H9 (cell line): Measurements from ENCODE around the gene UPB1. TPM values are rescaled to one million over a fixed set of nuclear protein-coding genes. Genes with fewer than 3 reads are reported as not detected.

Experiments
- DNase-seq: peaks from one replicate; pipeline ENCODE4 v3.0.0-alpha.2; 2017
- H2AFZ ChIP-seq: one replicate; pipeline ENCODE4 v1.6.1; 2013; ENCODE audit warnings: mild to moderate bottlenecking, low read length, control low read depth, moderate library complexity
- H2AK5ac ChIP-seq: 2 replicates; pipeline ENCODE4 v1.6.1; 2013; ENCODE audit warnings: low read length, control low read depth, mixed read lengths; ENCODE audit not compliant: insufficient read length
- H2BK120ac ChIP-seq: one replicate; pipeline ENCODE4 v1.6.1; 2013; ENCODE audit warnings: low read depth, mild to moderate bottlenecking, low read length, control low read depth, inconsistent platforms; ENCODE audit not compliant: poor library complexity, severe bottlenecking
- H2BK12ac ChIP-seq: 2 replicates; pipeline ENCODE4 v1.6.1; 2013; ENCODE audit warnings: low read length, control low read depth, mixed read lengths, low read depth; ENCODE audit not compliant: insufficient read length
- H2BK15ac ChIP-seq: 2 replicates; pipeline ENCODE4 v1.6.1; 2013; ENCODE audit warnings: low read depth, low read length, control low read depth
- H2BK20ac ChIP-seq: one replicate; pipeline ENCODE4 v1.6.1; 2013; ENCODE audit warnings: low read depth, mild to moderate bottlenecking, low read length, control low read depth, inconsistent platforms; ENCODE audit not compliant: poor library complexity, severe bottlenecking
- H2BK5ac ChIP-seq: 2 replicates; pipeline ENCODE4 v1.6.1; 2013; ENCODE audit warnings: low read length, control low read depth, mixed read lengths; ENCODE audit not compliant: insufficient read length
- H3K14ac ChIP-seq: 2 replicates; pipeline ENCODE4 v1.6.1; 2013; ENCODE audit warnings: low read length, control low read depth; ENCODE audit not compliant: insufficient read depth
- H3K18ac ChIP-seq: 2 replicates; pipeline ENCODE4 v1.6.1; 2013; ENCODE audit warnings: low read depth, mild to moderate bottlenecking, mixed read lengths, low read length, control low read depth; ENCODE audit not compliant: insufficient read length
- H3K23ac ChIP-seq: 2 replicates; pipeline ENCODE4 v1.6.1; 2013; ENCODE audit warnings: low read length, control low read depth, mixed read lengths, low read depth; ENCODE audit not compliant: insufficient read length
- H3K23me2 ChIP-seq: 2 replicates; pipeline ENCODE4 v1.6.1; 2013; ENCODE audit warnings: low read depth, mild to moderate bottlenecking, mixed read lengths, low read length, control low read depth; ENCODE audit not compliant: insufficient read length, poor library complexity, severe bottlenecking
- H3K27ac ChIP-seq: 2 replicates; pipeline ENCODE4 v1.5.1; 2013; ENCODE audit warnings: low read length, control low read depth, mixed read lengths, low read depth; ENCODE audit not compliant: insufficient read length
- H3K27me3 ChIP-seq: 2 replicates; pipeline ENCODE4 v1.6.1; 2013; ENCODE audit warnings: low read length, control low read depth, inconsistent platforms; ENCODE audit not compliant: insufficient read depth
- H3K4ac ChIP-seq: 2 replicates; pipeline ENCODE4 v1.6.1; 2013; ENCODE audit warnings: low read depth, mild to moderate bottlenecking, control low read depth, inconsistent platforms, low read length, moderate library complexity
- H3K4me1 ChIP-seq: 2 replicates; pipeline ENCODE4 v1.6.1; 2013; ENCODE audit warnings: low read length, control low read depth, inconsistent platforms; ENCODE audit not compliant: insufficient read depth
- H3K4me2 ChIP-seq: 2 replicates; pipeline ENCODE4 v1.6.1; 2013; ENCODE audit warnings: low read length, control low read depth, mixed read lengths; ENCODE audit not compliant: insufficient read length, insufficient read depth
- H3K56ac ChIP-seq: 2 replicates; pipeline ENCODE4 v1.6.1; 2013; ENCODE audit warnings: low read depth, mild to moderate bottlenecking, mixed read lengths, low read length, control low read depth; ENCODE audit not compliant: insufficient read length
- H3K79me1 ChIP-seq: 2 replicates; pipeline ENCODE4 v1.6.1; 2013; ENCODE audit warnings: low read depth, mild to moderate bottlenecking, moderate library complexity, low read length, control low read depth, inconsistent platforms; ENCODE audit not compliant: insufficient read depth, poor library complexity, severe bottlenecking
- H3K79me2 ChIP-seq: 2 replicates; pipeline ENCODE4 v1.6.1; 2013; ENCODE audit warnings: low read length, control low read depth, inconsistent platforms; ENCODE audit not compliant: insufficient read depth
- H3K9ac ChIP-seq: 2 replicates; pipeline ENCODE4 v1.6.1; 2013; ENCODE audit warnings: low read length, control low read depth, mixed read lengths; ENCODE audit not compliant: insufficient read length; ENCODE audit errors: extremely low read depth
- H3K9me3 ChIP-seq: one replicate; pipeline ENCODE4 v1.6.1; 2013; ENCODE audit warnings: low read depth, low read length, inconsistent platforms; ENCODE audit not compliant: control insufficient read depth
- H3T11ph ChIP-seq: one replicate; pipeline ENCODE4 v1.6.1; 2013; ENCODE audit warnings: mild to moderate bottlenecking, low read length, control low read depth, inconsistent platforms
- H4K20me1 ChIP-seq: one replicate; pipeline ENCODE4 v1.6.1; 2013; ENCODE audit not compliant: control insufficient read depth, insufficient read length, insufficient read depth
- H4K5ac ChIP-seq: 2 replicates; pipeline ENCODE4 v1.6.1; 2013; ENCODE audit warnings: low read depth, mild to moderate bottlenecking, mixed read lengths, low read length, control low read depth; ENCODE audit not compliant: insufficient read length
- H4K8ac ChIP-seq: replicated peaks from 2 replicates; pipeline ENCODE4 v1.6.1; 2013; ENCODE audit warnings: low read length, control low read depth, mixed read lengths, low read depth; ENCODE audit not compliant: insufficient read length
- H4K91ac ChIP-seq: 2 replicates; pipeline ENCODE4 v1.6.1; 2013; ENCODE audit warnings: low read depth, mild to moderate bottlenecking, moderate library complexity, mixed read lengths, low read length, control low read depth; ENCODE audit not compliant: insufficient read length
- H3K27ac Mint-ChIP-seq, 3 experiments: 2 replicates in 2 of 3; 3 replicates in 1 of 3; pipeline ENCODE4 v1.8.0; 2020 to 2021; ENCODE audit warnings: mixed read lengths in 3 of 3, mild to moderate bottlenecking in 1 of 3, moderate library complexity in 1 of 3
- H3K27me3 Mint-ChIP-seq: 2 replicates; pipeline ENCODE4 v1.8.0; 2021; ENCODE audit warnings: low read depth, mild to moderate bottlenecking, moderate library complexity, mixed read lengths
- H3K36me3 Mint-ChIP-seq, 3 experiments: 2 replicates in 2 of 3; 3 replicates in 1 of 3; pipeline ENCODE4 v1.8.0; 2020 to 2021; ENCODE audit warnings: low read depth in 3 of 3, mixed read lengths in 3 of 3; ENCODE audit not compliant: insufficient read depth in 1 of 3
- H3K4me1 Mint-ChIP-seq, 2 experiments: 2 replicates each; pipeline ENCODE4 v1.8.0; 2020; ENCODE audit warnings: mixed read lengths in 2 of 2
- H3K4me3 Mint-ChIP-seq, 2 experiments: 2 replicates in 1 of 2; 3 replicates in 1 of 2; pipeline ENCODE4 v1.8.0; 2020 to 2021; ENCODE audit warnings: mild to moderate bottlenecking in 2 of 2, mixed read lengths in 2 of 2, moderate library complexity in 1 of 2
- H3K9me3 Mint-ChIP-seq, 2 experiments: 2 replicates in 1 of 2; 3 replicates in 1 of 2; pipeline ENCODE4 v1.8.0; 2020; ENCODE audit warnings: mild to moderate bottlenecking in 2 of 2, mixed read lengths in 2 of 2, moderate library complexity in 1 of 2
- CTCF ChIP-seq: fragments of 200-600 bp; sonication (generic); conservative IDR thresholded peaks from 3 replicates; pipeline ENCODE4 v1.8.0; 2021; ENCODE audit warnings: antibody characterized with exemption, mild to moderate bottlenecking
- WGBS: extraction: QIAGEN DNeasy Blood & Tissue Kit; methylation state at CpG from one replicate; pipeline ENCODE4 v1.1.7; 2013; ENCODE audit warnings: missing lambda C conversion rate, low lambda C conversion rate, mixed read lengths; ENCODE audit not compliant: insufficient read length; ENCODE audit errors: extremely low coverage; 5-methylcytosine and 5-hydroxymethylcytosine counted together
- total RNA-seq: library from RNA; stranded (reverse); gene quantifications from 2 replicates; pipeline ENCODE4 v1.2.1, GENCODE V29; 2021

UPB1 gene
- total RNA-seq, 1 experiment from 2014 or later: not detected

GRCh38 chr22:24576778-24577177 lies 81.6 kb downstream of the UPB1 start:
- Histone ChIP-seq H3K27me3 (no peaks in the 10 kb centered on the region), H4K8ac (no peak overlapping the region), H3K23ac (no peak overlapping the region), H3K27ac (no peak overlapping the region), H2AFZ (no peak overlapping the region), H3K14ac (no peak overlapping the region), H3K9me3 (no peaks in the 10 kb centered on the region), H4K20me1 (no peaks in the 10 kb centered on the region), H2AK5ac (no peak overlapping the region), H2BK15ac (no peak overlapping the region), H2BK120ac (no peak overlapping the region), H2BK12ac (no peak overlapping the region), H3K4me2 (no peak overlapping the region), H3K18ac (no peak overlapping the region), H3K56ac (no peak overlapping the region), H3K23me2 (no peaks in the 10 kb centered on the region), H4K91ac (no peak overlapping the region), H2BK5ac (no peak overlapping the region), H3K79me2 (no peaks in the 10 kb centered on the region), H3K4me1 (no peaks in the 10 kb centered on the region), H3K9ac (no peak overlapping the region), H4K5ac (no peak overlapping the region), H2BK20ac (no peak overlapping the region), H3T11ph (no peak overlapping the region), H3K4ac (no peak overlapping the region), H3K79me1 (no peaks in the 10 kb centered on the region)
- H3K27me3 Mint-ChIP-seq: no peaks in the 10 kb centered on the region
- no peak overlapping the region for H3K4me3 Mint-ChIP-seq
- no peak for TF ChIP-seq CTCF
- no peaks in the 10 kb centered on the region for H3K4me1 Mint-ChIP-seq
- no peaks in the 10 kb centered on the region for H3K9me3 Mint-ChIP-seq
- peaks cover 29 to 43% (median 38%) of the 10 kb centered on the region in 3 experiments for H3K36me3 Mint-ChIP-seq
- WGBS: no CpG with 5 or more reads among the region's 1 CpG
- H3K27ac Mint-ChIP-seq: peak overlapping the region in 1 of 3 experiments; percentile 46; a peak in 2 of 7 replicates
- DNase-seq: no peak

Other genes starting within 250 kb of the UPB1 start
- gene SPECC1L, start 224.5 kb upstream of the UPB1 start, total RNA-seq: 54.2 and 57.1 TPM in 2 replicates
- gene ADORA2A, start 67.7 kb upstream of the UPB1 start, total RNA-seq: 3.5 and 3.9 TPM in 2 replicates
- gene GUCD1, start 59.8 kb downstream of the UPB1 start, total RNA-seq: 87.4 and 99.8 TPM in 2 replicates
- 205 and 212 TPM in 2 replicates for gene SNRPD3, start 60.7 kb downstream of the UPB1 start, total RNA-seq
- 16.4 and 18.1 TPM in 2 replicates for gene LRRC75B, start 97.7 kb downstream of the UPB1 start, total RNA-seq
- gene GGT1, start 107.9 kb downstream of the UPB1 start, total RNA-seq: 19.5 and 20.5 TPM in 2 replicates